NCI-H2227 (cell line): ENCODE results near the gene COL27A1.
"Not testable (repeated sequence)": the region's sequence is repeated elsewhere in the genome, so short reads cannot be mapped to it uniquely, and the experiment has no call there.

Experiments used
- DNase-seq: peaks from one replicate; lab custom pipeline; 2025; ENCODE audit not compliant: unreplicated experiment; lab: John Stamatoyannopoulos, UW

The COL27A1 gene

GRCh38 chr9:114122136-114123027 lies 33.0 kb upstream of the COL27A1 start:
- DNase-seq: no peak

- DNase-seq: no peak
Measured at GRCh38 chr9:114123031-114123977, 32.0 kb upstream of the COL27A1 start.

- no peak for DNase-seq
Measured at GRCh38 chr9:114124138-114124537, 31.2 kb upstream of the COL27A1 start.

DNA sequence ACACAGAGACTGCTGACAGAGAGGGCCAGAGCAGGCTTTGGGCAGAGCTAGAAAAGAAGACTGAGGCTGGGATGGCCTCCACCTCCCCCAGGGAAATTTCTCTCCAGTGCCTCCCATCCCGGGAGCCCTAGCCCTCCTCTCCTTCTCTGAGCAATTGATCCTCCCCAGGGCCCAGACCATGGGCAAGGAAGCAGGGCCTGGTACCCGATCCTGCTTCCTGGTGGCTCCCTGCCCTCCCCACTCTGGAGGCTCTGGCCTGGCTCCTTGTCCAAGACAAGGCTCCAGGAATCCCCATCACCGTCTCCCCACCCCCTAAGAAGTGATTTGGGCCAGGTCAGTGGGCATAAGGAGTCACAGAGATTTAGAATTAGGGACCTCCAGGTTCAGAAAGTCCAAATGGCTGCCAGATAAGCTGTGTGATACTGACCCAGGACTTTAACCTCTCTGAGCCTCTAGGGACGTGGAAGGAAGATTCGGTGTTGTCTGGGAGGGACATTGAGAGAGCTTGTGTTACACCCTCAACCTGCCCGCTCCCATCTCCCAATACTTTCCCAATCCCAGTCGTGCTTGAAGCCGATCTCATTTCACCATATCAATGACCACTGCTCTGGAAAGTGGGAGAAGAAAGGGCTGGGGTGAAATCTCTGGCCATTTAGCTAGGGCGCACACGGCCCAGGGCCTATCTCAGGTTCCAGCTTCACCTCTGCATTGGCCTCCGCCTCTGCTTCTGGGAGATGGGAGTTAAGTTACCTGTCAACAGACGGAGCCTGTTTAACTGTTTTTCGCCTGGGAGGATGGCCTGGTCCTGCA lies 30.5 kb upstream of the COL27A1 start:
- DNase-seq: no peak

DNA sequence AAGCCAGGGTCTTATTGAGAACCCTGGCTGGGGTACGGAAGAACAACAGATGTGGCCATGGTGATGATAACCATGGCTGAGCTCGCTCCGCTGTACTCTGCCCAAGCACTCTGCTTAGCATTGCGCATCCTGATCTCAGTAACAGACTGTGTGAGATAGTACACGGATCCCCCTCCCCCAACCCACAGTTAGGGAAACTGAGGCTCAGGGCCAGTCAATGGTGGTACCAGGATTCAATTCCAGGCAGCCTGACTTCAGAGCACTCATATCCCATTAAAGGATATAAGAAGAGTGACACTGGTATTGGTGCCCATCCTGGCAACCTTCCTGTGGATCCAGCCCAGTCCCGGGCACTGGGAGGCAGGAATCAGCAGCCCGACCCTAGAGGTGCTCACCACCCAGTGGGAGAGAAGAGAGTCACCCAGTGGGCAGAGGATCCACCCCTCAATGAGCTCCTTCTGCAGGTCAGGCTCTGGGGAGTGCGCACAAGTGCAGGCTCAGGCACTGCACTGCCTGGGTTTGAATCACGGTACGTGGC lies 29.8 kb upstream of the COL27A1 start:
- no peak for DNase-seq

GRCh38 chr9:114126247-114127060 lies 28.9 kb upstream of the COL27A1 start:
- DNase-seq: no peak

DNA sequence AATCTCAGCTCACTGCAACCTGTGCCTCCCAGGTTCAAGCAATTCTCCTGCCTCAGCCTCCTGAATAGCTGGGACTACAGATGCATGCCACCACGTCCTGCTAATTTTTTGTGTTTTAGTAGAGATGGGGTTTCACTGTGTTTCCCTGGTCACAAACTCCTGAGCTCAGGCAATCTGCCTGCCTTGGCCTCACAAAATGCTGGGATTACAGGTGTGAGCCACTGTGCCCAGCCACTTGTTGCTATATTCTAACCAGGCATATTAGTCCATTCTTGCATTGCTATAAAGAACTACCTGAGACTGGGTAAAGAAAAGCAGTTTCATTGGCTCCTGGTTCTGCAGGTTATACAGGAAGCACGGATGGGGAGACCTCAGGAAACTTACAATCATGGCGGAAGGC lies 26.6 kb upstream of the COL27A1 start:
- DNase-seq: not testable (repeated sequence)

- no peak for DNase-seq
Measured at GRCh38 chr9:114130141-114130540, 25.2 kb upstream of the COL27A1 start.

DNA sequence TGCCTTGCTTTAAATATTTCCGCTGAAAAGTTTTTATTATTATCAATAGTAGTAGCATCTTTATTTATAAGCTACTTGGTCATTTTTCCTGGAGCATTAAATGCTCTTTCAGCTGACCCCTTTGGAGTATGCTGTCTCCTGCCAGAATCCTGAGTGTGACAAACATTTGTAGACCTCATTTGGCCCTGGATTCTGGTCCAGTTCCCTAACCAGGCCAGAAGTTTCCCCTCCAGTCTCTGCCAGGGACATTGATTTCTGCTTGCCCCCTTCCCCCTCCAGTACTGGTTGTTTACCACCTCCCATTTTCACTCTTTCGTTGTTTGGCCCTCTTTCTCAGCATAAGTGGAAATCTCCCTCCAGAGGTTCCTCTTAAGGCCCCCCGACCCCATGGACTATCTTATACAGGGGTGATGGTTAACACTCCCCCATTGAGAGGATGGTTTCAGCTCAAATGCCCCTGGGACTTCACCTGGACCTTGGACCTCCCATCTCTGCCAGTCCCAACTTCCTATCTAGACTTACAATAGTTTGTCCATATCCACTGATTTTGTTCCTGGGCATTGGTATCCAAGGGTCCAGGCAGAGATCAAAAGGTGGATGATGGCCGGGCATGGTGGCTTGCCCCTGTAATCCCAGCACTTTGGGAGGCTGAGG lies 24.6 kb upstream of the COL27A1 start:
- DNase-seq: no peak

DNA sequence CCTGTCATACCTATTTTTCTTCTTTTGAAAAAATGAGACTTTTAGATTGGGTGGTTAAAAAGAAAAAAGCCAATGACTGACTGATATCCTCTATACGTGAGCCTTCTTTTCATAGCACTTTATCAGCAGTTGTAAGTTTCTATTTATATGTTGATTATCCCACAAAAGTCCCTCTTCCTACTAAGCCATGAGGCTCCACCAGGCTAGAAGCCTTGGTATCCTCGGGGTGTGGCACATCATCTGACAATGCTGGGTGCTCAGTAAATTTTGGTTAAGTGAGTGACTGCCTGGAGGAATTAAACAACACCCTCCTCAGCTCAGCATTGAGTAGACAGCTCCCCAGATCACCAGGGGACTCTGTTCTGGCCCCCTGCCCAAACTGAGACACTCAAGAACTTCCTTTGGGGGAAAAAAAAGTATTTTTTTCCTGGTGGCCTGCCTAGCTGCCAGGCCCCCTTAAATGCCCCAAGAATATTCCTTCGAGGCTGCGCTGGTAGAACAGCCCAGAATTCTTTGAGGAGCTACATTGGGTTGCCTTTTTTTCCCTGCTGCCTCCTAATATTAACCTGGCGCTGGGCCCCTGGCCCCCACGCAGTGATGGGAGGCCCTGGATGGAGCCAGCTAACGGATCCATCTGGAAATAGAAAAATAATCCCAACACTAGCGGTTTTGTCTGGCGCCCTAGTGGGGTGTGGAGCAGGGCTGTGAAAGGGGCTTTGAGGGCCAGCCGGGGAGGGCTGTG lies 23.4 kb upstream of the COL27A1 start:
- DNase-seq: no peak

GRCh38 chr9:114132550-114132918 lies 22.8 kb upstream of the COL27A1 start:
- DNase-seq: no peak

GRCh38 chr9:114134827-114135396 lies 20.4 kb upstream of the COL27A1 start:
- DNase-seq: no peak

DNA sequence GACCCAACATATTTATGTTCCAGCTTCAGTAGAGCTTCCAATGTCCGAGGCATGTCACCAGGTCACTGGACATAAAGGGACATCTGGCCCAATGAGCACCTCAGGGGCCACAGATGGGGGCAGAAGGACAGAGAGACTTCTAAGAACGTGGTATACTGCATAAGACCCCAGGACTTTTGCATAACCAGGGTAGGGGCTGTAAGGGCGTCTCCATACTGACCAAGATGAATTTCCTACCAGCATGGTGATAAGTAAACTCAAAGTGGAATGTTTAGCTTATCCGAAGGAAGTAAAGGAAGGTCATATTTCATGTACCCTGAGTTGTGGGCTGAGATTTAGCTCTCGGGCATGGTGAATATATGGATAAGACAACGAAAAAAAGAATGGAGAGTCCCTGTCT lies 17.5 kb upstream of the COL27A1 start:
- no peak for DNase-seq

GRCh38 chr9:114138552-114138971 lies 16.8 kb upstream of the COL27A1 start:
- DNase-seq: no peak

DNA sequence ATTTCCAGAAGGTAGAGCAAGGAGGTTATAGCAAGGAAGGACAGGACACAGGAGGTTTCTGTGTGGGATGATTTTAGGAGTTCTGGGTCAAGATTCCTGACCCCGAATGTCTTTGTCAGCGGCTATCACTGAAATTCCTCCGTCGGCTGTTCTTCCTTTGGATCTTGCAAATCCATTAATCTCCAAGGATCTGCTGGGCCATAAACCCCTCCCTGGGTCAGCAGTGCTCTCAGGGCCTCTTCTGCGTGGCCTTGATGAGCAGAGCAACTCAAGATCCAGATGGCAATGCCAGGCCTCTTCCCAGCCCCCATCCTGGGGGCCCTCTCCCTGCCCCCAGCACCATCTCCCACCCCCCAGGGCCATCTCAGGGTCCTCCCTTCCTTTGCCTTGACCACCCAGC lies 16.3 kb upstream of the COL27A1 start:
- no peak for DNase-seq

DNA sequence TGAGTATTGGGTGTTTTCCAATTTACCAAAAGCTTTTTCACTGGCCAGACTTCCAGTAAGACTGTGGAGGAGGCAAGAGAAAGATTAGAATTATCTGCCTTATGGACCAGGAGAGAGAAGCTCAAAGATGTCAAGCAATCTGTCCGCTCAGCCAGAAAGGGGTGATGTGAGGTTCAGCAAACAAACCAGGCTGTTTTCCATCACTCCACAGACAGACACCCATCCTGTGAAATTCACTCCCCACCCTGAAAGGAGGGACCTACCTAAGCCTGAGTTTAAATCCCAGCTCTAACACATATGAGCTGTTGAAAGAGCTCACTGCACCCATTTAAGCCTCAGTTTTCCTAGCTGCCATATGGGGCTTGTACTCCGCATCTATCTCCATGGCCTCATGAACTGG lies 14.9 kb upstream of the COL27A1 start:
- DNase-seq: no peak

DNA sequence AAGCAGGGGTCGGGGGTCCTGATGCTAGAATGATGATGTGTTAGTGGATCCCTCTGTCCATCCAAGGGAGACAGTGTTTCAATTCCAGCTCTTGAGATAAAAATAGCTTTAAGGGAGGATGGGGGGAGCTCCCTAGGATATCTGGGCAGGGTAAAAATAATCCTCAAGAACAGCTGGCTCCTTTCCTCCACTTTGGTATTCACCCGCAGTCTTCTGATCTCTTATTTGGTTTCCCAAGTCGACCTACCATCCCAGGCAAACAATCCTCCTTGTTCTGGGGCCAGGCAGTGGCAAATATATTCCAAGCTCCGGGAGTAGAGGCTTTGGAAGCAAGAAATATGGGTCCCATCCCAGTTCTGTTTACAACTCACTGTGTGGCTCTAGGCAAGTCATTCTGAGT lies 14.5 kb upstream of the COL27A1 start:
- no peak for DNase-seq
